Stimulated activated naive CD8-positive, alpha-beta T cell treated with anti-CD3 and anti-CD28 coated beads, Interleukin-15, Interleukin-2, amounts not matched to agents 100 ng/mL and 50 ng/mL, for 24 hours (primary cell): ENCODE data around the gene NFKB1.

ENCODE experiments used
- H3K27ac Mint-ChIP-seq: one replicate; pipeline ENCODE4 v1.8.0; 2021; ENCODE audit warnings: mild to moderate bottlenecking, mixed read lengths
- H3K27me3 Mint-ChIP-seq: one replicate; pipeline ENCODE4 v1.8.0; 2021; ENCODE audit warnings: mixed read lengths
- H3K36me3 Mint-ChIP-seq: one replicate; pipeline ENCODE4 v1.8.0; 2021; ENCODE audit warnings: low read depth, mixed read lengths
- H3K4me1 Mint-ChIP-seq: one replicate; pipeline ENCODE4 v1.8.0; 2021; ENCODE audit warnings: low read depth, mixed read lengths
- H3K4me3 Mint-ChIP-seq: one replicate; pipeline ENCODE4 v1.8.0; 2021; ENCODE audit warnings: mild to moderate bottlenecking, mixed read lengths
- H3K9me3 Mint-ChIP-seq: one replicate; pipeline ENCODE4 v1.8.0; 2021; ENCODE audit warnings: mixed read lengths

NFKB1 gene

DNA sequence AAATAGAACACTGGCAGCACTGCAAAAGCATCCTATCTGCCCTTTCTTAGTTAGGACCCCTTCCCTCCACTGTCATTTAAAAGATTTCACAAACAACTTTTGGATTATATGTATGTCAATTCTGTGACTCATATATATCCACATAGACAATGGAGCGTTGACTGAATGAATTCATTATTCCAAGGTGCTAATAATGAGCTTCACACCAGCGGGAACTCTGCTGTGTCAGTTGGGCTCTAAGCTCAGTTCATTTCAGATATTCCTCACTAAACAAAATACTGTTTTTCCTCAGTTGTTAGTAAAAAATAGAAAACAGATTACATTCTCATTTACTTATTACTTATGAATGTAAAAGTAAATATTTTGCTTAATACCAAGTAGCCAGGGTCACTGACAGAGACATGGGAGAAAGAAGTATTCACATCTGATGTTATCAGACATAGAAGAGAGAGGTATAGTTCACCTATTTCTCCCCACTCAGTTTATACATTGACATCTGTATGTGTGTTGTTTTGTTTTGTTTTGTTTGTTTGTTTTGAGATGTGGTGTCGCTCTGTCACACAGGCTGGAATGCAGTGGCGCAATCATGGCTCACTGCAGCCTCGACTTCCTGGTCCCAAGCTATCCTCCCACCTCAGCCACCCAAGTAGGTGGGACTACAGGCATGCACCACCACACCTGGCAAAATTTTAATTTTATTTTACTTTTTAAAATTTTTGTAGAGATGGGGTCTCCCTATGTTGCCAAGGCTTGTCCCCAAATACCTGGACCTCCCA is 10.9 kb downstream of the NFKB1 start:
- Mint-ChIP-seq H3K4me1 (peaks cover 87% of the 10 kb centered on the region), H3K36me3 (peaks cover 87% of the 10 kb centered on the region), H3K9me3 (no peaks in the 10 kb centered on the region), H3K4me3 (no peak overlapping the region), H3K27ac (no peak overlapping the region), H3K27me3 (no peaks in the 10 kb centered on the region)

DNA sequence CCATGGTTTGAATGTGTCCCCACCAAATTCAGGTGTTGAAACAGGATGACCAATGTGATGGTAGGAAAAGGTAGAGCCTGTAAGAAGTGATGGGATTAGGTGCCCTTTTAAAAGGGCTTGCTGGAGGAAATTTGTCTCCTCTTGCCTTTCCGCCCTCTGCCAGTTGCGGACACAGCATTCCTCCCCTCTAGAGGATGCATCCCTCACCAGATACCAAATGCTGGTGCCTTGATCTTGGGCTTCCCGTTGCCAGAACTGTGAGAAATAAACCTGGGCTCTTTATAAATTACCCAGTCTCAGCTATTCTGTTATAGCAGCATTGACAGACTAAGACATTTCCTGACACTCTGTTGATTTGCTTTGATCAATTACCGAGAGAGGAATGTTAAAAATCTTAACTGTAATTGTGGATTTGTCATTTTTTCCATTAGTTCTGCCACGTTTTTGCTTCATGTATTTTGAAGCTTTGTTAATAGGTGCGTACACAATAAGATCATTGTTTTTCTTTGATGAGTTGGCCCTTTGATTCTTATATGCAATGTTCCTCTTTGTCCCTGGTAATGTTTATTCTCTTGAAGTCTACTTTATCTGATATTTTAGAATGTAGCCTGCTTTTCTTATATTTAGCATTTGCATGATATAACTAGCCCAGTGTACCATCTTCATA is 13.3 kb downstream of the NFKB1 start:
- no peaks in the 10 kb centered on the region for H3K27me3 Mint-ChIP-seq
- no peak overlapping the region for H3K4me3 Mint-ChIP-seq
- peaks cover 77% of the 10 kb centered on the region for H3K36me3 Mint-ChIP-seq
- H3K9me3 Mint-ChIP-seq, result no peaks in the 10 kb centered on the region
- peaks cover 87% of the 10 kb centered on the region for H3K4me1 Mint-ChIP-seq
- peak overlapping the region; percentile 68 for H3K27ac Mint-ChIP-seq

DNA sequence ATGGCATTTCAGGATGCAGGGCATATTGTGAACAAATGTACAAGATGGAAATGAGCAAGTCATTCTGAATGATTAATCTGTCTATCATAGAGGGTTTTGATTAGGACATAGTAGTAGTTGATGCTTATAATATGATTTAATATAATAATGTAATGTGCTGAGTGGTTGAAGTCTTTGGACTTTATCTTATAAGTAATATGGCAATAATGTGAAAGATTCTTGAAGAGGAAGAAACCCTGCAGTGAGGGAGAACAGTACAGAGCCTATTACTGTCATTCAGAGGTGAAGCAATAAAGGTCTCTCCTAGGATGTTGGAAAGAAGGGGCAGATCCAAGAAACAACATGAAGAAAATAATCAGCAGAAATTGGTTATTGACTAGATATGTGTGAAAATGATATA is 16.6 kb downstream of the NFKB1 start:
- Mint-ChIP-seq H3K36me3 (peaks cover 54% of the 10 kb centered on the region), H3K27ac (peak overlapping the region; percentile 86)

DNA sequence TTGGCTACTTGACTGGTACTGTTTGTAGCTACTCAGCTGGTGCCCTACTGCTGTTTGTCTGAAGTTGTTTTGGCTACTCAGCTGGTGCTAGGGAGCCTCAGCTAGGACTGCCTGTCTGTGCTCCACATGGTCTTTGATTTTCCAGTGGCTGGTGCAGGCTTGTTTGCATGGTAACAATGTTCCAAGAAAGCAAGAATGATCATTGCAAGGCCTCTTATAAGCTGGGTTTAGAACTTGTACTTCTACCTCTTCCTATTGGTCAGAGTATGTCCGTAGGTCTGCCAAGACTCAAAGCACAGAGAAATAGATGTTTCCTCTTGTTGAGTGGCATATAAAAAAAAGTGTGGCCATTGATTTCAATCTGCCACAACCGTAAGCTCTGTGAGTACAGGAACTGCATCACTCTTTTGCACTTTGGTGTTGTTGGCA is 17.6 kb downstream of the NFKB1 start:
- H3K9me3 Mint-ChIP-seq, result no peaks in the 10 kb centered on the region
- H3K4me3 Mint-ChIP-seq, result peak overlapping the region; percentile 46
- H3K27ac Mint-ChIP-seq, result peak overlapping the region; percentile 62
- H3K4me1 Mint-ChIP-seq, result peaks cover 90% of the 10 kb centered on the region
- no peaks in the 10 kb centered on the region for H3K27me3 Mint-ChIP-seq
- H3K36me3 Mint-ChIP-seq, result peaks cover 55% of the 10 kb centered on the region

More for the DNA sequence above, 16.6 kb downstream of the NFKB1 start:
- Mint-ChIP-seq H3K4me3 (peak overlapping the region; percentile 56), H3K9me3 (no peaks in the 10 kb centered on the region), H3K27me3 (no peaks in the 10 kb centered on the region), H3K4me1 (peaks cover 87% of the 10 kb centered on the region)

DNA sequence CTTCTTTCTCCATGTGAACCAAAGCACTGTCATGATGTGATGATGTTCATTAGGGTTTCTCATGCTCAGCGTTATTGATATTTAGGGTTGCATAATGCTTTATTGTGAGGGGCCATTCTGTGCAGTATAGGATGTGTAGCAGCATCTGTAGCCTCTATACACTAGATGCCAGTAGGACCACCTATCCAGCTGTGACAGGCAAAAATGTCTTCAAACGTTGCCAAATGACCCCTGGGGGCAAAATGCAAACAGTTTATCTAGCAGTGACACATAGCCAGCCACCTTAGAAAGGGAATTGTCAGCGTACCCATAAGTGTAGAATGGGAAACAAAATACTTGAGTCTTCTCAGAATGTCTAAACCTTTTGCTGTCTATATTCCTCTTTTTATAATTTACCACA is 18.8 kb downstream of the NFKB1 start:
- no peak overlapping the region for H3K4me3 Mint-ChIP-seq
- H3K36me3 Mint-ChIP-seq, result peaks cover 52% of the 10 kb centered on the region
- H3K27me3 Mint-ChIP-seq, result no peaks in the 10 kb centered on the region
- peaks cover 93% of the 10 kb centered on the region for H3K4me1 Mint-ChIP-seq
- H3K27ac Mint-ChIP-seq, result peak overlapping the region; percentile 63
- no peaks in the 10 kb centered on the region for H3K9me3 Mint-ChIP-seq

DNA sequence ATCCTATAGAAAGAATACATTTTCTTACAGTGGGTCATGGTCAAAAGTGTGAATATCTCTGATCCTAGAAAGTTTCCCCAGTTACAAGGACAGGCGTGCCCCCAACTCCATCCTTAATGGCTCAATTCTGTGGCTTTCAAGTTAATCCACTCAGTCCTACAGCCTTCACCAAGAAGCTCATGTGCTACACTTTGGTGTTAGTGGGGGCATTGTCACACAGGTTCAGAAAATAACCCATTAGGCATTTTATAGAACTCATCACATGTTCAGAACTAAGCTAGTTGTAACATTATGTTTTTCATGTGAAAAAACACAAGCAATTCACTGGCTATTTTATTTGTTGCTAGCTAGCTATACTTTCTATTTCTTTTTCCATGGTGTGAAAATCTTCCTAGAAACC is 20.4 kb downstream of the NFKB1 start:
- Mint-ChIP-seq H3K4me1 (peaks cover 95% of the 10 kb centered on the region), H3K9me3 (no peaks in the 10 kb centered on the region), H3K36me3 (peaks cover 50% of the 10 kb centered on the region), H3K4me3 (peak overlapping the region; percentile 44), H3K27me3 (no peaks in the 10 kb centered on the region), H3K27ac (peak overlapping the region; percentile 69)

DNA sequence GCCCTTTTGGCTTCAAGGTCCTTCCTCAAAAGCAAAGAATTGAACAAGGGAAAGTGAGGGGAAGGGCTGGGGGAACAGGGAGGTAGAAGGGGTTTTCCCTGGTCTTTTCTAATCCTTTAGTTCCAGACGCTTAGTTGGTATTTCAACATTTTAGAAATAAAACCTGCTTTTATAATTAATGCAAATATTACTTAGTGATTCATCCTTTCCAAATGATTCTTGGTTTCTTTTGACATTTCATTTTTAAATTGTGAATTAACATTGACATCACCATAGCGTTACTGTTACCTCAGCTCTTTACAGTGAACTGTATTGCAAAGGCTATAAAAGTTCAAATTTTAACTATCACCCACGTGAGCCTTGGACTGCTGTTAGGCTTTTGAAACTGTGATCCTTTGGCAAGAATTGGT is 20.9 kb downstream of the NFKB1 start:
- peak overlapping the region; percentile 44 for H3K4me3 Mint-ChIP-seq
- H3K27me3 Mint-ChIP-seq, result no peaks in the 10 kb centered on the region
- peaks cover 47% of the 10 kb centered on the region for H3K36me3 Mint-ChIP-seq
- H3K9me3 Mint-ChIP-seq, result no peaks in the 10 kb centered on the region
- H3K4me1 Mint-ChIP-seq, result peaks cover 95% of the 10 kb centered on the region
- H3K27ac Mint-ChIP-seq, result peak overlapping the region; percentile 69

DNA sequence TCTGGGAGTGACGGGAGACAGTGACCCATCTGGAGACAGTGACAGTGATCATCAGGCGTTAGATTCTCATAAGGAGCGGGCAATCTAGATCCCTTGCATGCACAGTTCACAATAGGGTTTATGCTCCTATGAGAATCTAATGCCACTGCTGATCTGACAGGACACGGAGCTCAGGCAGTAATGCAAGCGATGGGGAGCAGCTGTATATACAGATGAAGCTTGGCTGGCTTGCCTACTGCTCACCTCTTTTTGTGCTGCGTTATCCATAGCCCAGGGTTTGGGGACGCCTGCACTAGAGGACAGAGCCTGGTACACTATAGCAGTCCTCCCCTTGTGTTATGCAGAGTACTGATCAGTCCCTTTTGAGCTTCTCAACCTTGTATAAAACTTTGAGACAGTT is 23.5 kb downstream of the NFKB1 start:
- no peaks in the 10 kb centered on the region for H3K9me3 Mint-ChIP-seq
- peaks cover 56% of the 10 kb centered on the region for H3K36me3 Mint-ChIP-seq
- peaks cover 98% of the 10 kb centered on the region for H3K4me1 Mint-ChIP-seq
- peak overlapping the region; percentile 94 for H3K27ac Mint-ChIP-seq
- H3K4me3 Mint-ChIP-seq, result peak overlapping the region; percentile 72
- H3K27me3 Mint-ChIP-seq, result no peaks in the 10 kb centered on the region

DNA sequence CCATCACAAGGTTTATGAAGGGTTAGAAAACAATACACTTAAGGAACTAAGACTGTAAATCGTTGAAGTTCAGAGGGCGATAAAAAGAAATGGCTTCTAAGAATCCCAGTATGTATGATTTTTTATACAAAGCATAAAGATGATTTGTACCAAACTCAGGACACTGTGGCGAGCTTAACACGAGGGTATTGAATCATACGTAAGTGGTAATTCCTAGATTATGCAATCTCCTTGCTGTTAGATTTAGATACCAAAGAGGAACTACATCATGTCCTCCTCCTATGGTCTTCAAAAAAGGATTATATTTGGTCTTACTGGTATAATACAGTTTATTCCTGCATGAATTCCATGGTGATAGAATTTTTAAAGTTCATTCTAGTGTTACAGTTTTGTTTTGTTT is 23.9 kb downstream of the NFKB1 start:
- H3K27ac Mint-ChIP-seq, result peak overlapping the region; percentile 94
- H3K27me3 Mint-ChIP-seq, result no peaks in the 10 kb centered on the region
- peaks cover 61% of the 10 kb centered on the region for H3K36me3 Mint-ChIP-seq
- H3K4me3 Mint-ChIP-seq, result peak overlapping the region; percentile 72
- H3K4me1 Mint-ChIP-seq, result peaks cover 98% of the 10 kb centered on the region
- no peaks in the 10 kb centered on the region for H3K9me3 Mint-ChIP-seq

DNA sequence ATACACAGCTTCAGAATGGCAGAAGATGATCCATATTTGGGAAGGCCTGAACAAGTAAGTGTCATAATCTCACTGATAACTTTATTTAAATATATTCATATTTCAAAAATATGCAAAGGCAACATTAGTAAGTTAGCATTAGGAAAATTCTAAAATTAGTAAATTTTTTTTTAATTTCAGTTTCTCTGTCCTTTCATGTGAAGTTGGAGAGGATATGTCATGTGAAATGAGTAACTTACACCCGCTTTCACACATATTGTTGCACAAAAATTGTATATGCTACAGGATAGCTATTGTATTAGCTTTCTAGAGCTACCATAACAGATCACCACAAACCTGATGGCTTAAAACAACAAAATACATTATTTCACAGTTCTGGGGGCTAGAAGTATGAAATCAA is 24.3 kb downstream of the NFKB1 start:
- peak overlapping the region; percentile 94 for H3K27ac Mint-ChIP-seq
- H3K27me3 Mint-ChIP-seq, result no peaks in the 10 kb centered on the region
- H3K9me3 Mint-ChIP-seq, result no peaks in the 10 kb centered on the region
- H3K36me3 Mint-ChIP-seq, result peaks cover 62% of the 10 kb centered on the region
- H3K4me1 Mint-ChIP-seq, result peaks cover 98% of the 10 kb centered on the region
- H3K4me3 Mint-ChIP-seq, result peak overlapping the region; percentile 72

DNA sequence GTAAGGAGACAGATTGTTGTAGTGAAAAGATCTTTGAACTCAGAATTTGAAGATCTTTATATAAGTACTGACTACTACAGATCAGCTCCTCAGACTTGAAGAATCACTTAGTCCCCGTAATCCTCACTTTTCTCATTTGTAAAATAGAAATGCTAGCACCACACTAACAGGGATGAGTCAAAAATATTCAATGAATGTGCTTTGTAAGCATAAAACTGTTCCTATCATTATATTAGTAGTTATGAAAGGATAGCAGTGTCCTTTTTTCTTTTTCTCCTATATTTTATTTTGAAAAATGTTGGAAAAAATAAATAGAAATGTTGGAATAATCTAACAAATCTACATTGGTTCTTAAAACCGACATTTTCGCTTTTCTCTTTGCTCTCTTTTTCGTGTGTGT is 25.4 kb downstream of the NFKB1 start:
- H3K4me3 Mint-ChIP-seq, result peak overlapping the region; percentile 76
- no peaks in the 10 kb centered on the region for H3K27me3 Mint-ChIP-seq
- no peaks in the 10 kb centered on the region for H3K9me3 Mint-ChIP-seq
- H3K27ac Mint-ChIP-seq, result peak overlapping the region; percentile 65
- peaks cover 100% of the 10 kb centered on the region for H3K4me1 Mint-ChIP-seq
- peaks cover 72% of the 10 kb centered on the region for H3K36me3 Mint-ChIP-seq

DNA sequence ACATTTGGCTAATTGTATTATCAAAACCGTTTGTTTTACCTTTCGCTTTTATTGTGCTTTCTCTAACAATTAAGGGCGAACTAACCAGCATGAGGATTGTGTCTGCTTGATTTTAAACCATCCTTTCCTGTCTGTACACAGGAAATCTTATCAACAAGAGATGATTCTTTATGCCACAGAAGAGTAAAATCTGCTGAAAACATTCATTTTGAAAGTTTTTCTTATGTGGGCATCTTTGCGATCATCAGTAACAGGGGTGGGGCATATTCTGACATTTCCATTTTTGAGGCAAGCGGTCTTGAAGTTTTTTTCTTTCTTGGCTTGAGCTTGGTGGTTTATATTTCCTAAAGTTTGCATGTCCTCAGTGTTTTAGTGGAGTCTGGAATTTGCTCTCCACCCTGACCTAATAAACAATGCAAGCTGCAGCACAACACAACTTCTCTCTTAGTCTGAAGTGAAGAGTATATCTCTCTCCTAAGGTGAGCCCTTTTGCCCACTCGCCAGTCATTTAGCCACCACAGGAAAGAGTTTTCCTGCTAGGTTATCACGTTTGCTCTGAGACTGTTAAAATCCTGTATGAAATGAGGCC is 26.6 kb downstream of the NFKB1 start:
- Mint-ChIP-seq H3K4me3 (peak overlapping the region; percentile 76), H3K27ac (peak overlapping the region; percentile 91), H3K36me3 (peaks cover 78% of the 10 kb centered on the region), H3K4me1 (peaks cover 98% of the 10 kb centered on the region), H3K9me3 (no peaks in the 10 kb centered on the region), H3K27me3 (no peaks in the 10 kb centered on the region)

DNA sequence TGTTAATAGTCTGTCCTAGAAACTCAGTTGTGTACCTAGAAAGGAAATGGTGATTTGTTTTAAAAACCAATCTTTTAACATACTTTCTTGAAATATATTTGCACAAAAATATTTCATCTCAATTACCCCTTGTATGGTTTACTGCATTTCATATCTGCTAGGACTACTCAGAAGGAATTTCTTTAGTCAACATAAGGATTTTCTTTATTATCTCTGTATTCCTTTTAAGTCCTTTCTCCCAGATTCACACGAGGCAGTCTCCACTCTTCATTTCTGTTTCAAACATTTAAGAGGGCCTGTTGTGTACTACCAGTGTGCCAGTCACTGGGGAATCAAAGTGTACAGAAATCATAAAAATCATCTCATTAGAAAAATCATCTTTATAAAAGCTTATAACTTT is 28.8 kb downstream of the NFKB1 start:
- no peaks in the 10 kb centered on the region for H3K27me3 Mint-ChIP-seq
- no peaks in the 10 kb centered on the region for H3K9me3 Mint-ChIP-seq
- peaks cover 98% of the 10 kb centered on the region for H3K4me1 Mint-ChIP-seq
- no peak overlapping the region for H3K4me3 Mint-ChIP-seq
- peak overlapping the region; percentile 80 for H3K27ac Mint-ChIP-seq
- H3K36me3 Mint-ChIP-seq, result peaks cover 83% of the 10 kb centered on the region

DNA sequence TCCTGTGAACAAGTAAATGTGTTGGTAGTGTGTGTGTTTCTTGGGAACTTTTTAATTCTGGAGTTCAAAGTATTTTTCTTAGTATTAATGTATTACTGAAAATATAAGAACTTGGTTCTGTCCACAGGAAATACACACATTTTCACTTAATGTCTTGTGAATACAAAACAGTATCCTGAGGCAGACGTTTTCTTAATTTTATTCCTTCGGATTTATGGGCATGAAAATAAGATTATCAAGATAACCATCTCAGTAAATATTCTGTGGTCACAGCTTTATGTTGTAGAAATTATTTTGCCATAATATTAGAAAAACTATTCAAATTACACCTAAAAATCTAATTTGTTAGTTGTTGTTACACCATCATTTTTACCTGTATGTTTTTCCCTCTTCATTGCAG is 29.8 kb downstream of the NFKB1 start:
- Mint-ChIP-seq H3K36me3 (peaks cover 76% of the 10 kb centered on the region), H3K27ac (peak overlapping the region; percentile 80), H3K27me3 (no peaks in the 10 kb centered on the region), H3K4me3 (no peak overlapping the region), H3K9me3 (no peaks in the 10 kb centered on the region), H3K4me1 (peaks cover 98% of the 10 kb centered on the region)

DNA sequence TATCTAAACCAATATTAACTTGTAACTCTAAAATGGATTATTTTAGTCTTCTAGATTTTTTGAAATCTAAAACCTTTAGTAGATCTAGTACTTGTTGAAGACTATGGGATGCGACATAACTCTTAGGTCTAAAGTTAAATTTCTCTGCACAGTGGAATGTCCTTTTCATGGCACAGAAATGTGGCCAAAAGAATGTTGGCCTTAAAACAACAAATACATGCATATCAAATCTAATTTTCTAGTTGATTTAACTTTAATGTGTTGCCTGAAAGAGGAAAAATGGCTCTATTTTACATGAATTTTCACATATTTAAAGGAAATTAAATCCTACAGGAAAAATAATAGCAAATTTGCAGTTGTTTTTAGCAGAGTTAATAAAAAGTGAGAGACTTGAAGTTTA is 30.3 kb downstream of the NFKB1 start:
- no peak overlapping the region for H3K4me3 Mint-ChIP-seq
- H3K9me3 Mint-ChIP-seq, result no peaks in the 10 kb centered on the region
- no peak overlapping the region for H3K27ac Mint-ChIP-seq
- peaks cover 80% of the 10 kb centered on the region for H3K36me3 Mint-ChIP-seq
- H3K27me3 Mint-ChIP-seq, result no peaks in the 10 kb centered on the region
- peaks cover 98% of the 10 kb centered on the region for H3K4me1 Mint-ChIP-seq
